ENCODE data around the gene SHB. TPM values are rescaled to one million over a fixed set of nuclear protein-coding genes. Genes with fewer than 3 reads are reported as not detected.

The SHB gene
- total RNA-seq, 2 donors from 2014 or later = 25.2 to 29.3 TPM

DNA sequence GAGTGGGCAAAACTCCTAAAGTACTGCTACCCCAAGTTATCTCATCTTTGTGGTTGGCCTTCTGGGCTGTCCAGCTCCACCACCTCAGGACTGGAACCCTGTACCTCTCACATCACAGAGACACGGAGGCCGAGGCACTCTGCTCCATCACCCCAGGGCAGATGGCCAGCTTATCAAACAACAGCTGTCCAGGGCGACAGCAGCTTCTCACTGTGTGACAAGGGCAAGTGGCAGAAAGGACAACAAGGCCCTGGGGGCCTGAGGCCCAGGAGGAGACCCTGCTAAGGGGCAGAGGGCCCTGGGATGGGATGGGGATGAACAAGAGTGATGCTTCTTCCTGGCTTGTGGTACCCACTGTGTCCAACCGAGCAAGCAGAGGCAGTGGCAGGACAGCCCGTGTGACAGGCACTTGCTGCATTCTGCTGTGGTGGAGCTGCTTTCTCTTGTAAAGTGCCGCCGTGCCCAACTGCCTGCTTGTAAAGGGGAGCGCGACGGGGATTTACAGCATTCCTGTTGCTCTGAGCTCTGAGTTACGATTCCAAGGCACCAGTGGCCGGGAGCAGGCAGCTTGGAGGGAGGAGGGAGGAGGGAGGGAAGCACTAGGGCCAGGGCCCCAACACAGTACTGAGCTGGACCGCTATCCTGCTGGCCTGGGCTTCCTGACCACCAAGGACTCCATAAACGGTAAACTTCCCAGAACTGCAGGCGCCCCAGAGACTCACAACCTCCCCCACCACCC is 71.2 kb downstream of the SHB start:
- 78 to 80% methylated on average over 12 to 15 of the region's 15 CpGs for WGBS, 2 donors
- H3K4me3 ChIP-seq = no peak overlapping the region
- H3K27ac ChIP-seq = no peak overlapping the region
- H3K4me1 ChIP-seq = peaks cover 36% of the 10 kb centered on the region
- TF ChIP-seq POLR2A (IDR thresholded peaks at IDR 0.05) (no peak), CTCF (IDR thresholded peaks at IDR 0.05) (no peak)
- H3K36me3 ChIP-seq (replicated peaks in 1 of 2; ENCODE audit: insufficient read depth in 1 of 2, low read depth in 2 of 2) = no peaks in the 10 kb centered on the region
- no peaks in the 10 kb centered on the region for H3K9me3 ChIP-seq
- DNase-seq (no peak), ATAC-seq (no peak)
- H3K27me3 ChIP-seq = no peaks in the 10 kb centered on the region
- intact Hi-C loops (cut with DNase I) = no loop called here

- TF ChIP-seq CTCF (IDR thresholded peaks at IDR 0.05) (no peak), POLR2A (IDR thresholded peaks at IDR 0.05) (no peak)
- Histone ChIP-seq H3K4me1 (peaks cover 38% of the 10 kb centered on the region), H3K4me3 (no peak overlapping the region), H3K36me3 (replicated peaks in 1 of 2; ENCODE audit: insufficient read depth in 1 of 2, low read depth in 2 of 2) (no peaks in the 10 kb centered on the region), H3K9me3 (no peaks in the 10 kb centered on the region), H3K27ac (peak overlapping the region in 1 of 4 donors; percentile 11), H3K27me3 (no peaks in the 10 kb centered on the region)
- DNase-seq (no peak), ATAC-seq (no peak)
- 85 to 90% methylated on average over 4 of the region's 4 CpGs for WGBS, 2 donors
- intact Hi-C loops (cut with DNase I) = no loop called here
Observed at GRCh38 chr9:37996819-37997217, 72.2 kb downstream of the SHB start.

DNA sequence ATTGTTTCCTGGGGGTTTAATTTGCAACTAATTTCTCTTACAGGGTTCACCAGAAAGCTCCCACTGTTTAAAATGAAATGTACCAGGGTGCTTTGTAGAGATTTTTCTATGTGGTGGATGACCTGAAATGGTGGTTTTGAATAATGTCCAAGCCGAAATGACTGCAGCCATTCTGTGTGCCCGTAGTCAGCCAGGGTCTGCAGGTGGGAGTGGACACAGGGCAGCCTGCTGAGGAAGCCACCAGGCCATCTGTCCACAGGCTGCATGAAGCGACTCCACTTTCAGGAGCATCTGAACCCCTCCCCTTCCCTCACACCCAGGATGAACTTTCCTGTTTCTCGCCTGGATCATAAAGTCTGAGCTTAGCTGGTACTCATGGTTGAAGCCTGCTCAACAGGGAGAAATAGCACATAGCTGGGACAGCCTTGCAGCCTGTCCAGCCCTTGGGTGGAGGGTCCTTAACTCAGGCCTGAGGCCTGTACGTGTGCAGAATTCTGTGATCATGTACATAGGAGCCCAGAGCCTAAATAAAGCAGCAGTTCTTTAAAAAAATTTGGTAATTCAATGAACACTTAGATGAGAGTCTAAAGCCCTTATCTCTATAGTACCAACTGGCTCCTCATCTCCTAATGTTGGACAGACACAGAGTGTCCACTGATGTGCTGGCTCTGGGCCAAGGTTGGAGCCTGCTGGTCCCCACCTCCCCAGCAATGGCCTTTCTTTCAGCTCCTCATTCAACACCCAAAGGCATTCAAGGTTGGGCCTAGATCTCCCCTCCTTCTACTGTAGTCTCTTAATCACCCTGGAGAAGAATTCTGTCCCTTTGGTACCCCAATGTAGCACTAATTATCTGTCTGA is 72.8 kb downstream of the SHB start:
- Histone ChIP-seq H3K9me3 (no peaks in the 10 kb centered on the region), H3K27ac (peak overlapping the region in 2 of 4 donors; percentile 11 to 66), H3K36me3 (replicated peaks in 1 of 2; ENCODE audit: insufficient read depth in 1 of 2, low read depth in 2 of 2) (no peaks in the 10 kb centered on the region), H3K4me3 (no peak overlapping the region), H3K27me3 (no peaks in the 10 kb centered on the region), H3K4me1 (peaks cover 38% of the 10 kb centered on the region)
- TF ChIP-seq POLR2A (IDR thresholded peaks at IDR 0.05) (no peak), CTCF (IDR thresholded peaks at IDR 0.05) (no peak)
- ATAC-seq (no peak), DNase-seq (no peak)
- WGBS, 2 donors = 86 to 92% methylated on average over 4 to 5 of the region's 5 CpGs
- intact Hi-C loops (cut with DNase I) = no loop called here

- intact Hi-C loops (cut with DNase I) = no loop called here
- Histone ChIP-seq H3K9me3 (no peaks in the 10 kb centered on the region), H3K27ac (peak overlapping the region; percentile 42 to 66 (median 50)), H3K4me1 (peaks cover 38% of the 10 kb centered on the region), H3K36me3 (replicated peaks in 1 of 2; ENCODE audit: insufficient read depth in 1 of 2, low read depth in 2 of 2) (no peaks in the 10 kb centered on the region), H3K27me3 (no peaks in the 10 kb centered on the region), H3K4me3 (no peak overlapping the region)
- no peak for DNase-seq
- peak; percentile 25 for ATAC-seq
- WGBS, 2 donors = 66 to 90% methylated on average over 4 to 6 of the region's 6 CpGs
- TF ChIP-seq POLR2A (IDR thresholded peaks at IDR 0.05) (no peak), CTCF (IDR thresholded peaks at IDR 0.05) (no peak)
Observed at GRCh38 chr9:37995348-37995737, 73.7 kb downstream of the SHB start.

All from body of pancreas (tissue), 4 donors.